ENCODE measurements around the gene LIN52. TPM values are rescaled to one million over a fixed set of nuclear protein-coding genes. Genes with fewer than 3 reads are reported as not detected.
A peak's percentile ranks its signal among the peaks of the same experiment; 100 is the strongest.
"Not testable (repeated sequence)": the region's sequence is repeated elsewhere in the genome, so short reads cannot be mapped to it uniquely, and the experiment has no call there.

LIN52 gene
- total RNA-seq, 2 experiments from 2014 or later: 10.7 to 13.6 TPM

GRCh38 chr14:74125487-74125886, 40.7 kb downstream of the LIN52 start:
- H3K4me3 Mint-ChIP-seq; DNase-seq; H3K27ac Mint-ChIP-seq; H3K9me3 Mint-ChIP-seq; CTCF ChIA-PET; H3K4me1 Mint-ChIP-seq (ENCODE audit: low read depth); H3K27me3 Mint-ChIP-seq (ENCODE audit: low read depth); intact Hi-C loops (cut with micrococcal nuclease): not testable (repeated sequence)
- peaks cover 11% of the 10 kb centered on the region for H3K36me3 Mint-ChIP-seq (ENCODE audit: low read depth)

- no peaks in the 10 kb centered on the region for H3K4me1 Mint-ChIP-seq (ENCODE audit: low read depth)
- DNase-seq: no peak
- CTCF ChIA-PET: interaction anchor here (1.2 kb wide), 1 partner anchor 8 kb away, joined by 3 read pairs; no protein-coding TSS in a partner anchor
Observed at GRCh38 chr14:74126315-74127013, 41.7 kb downstream of the LIN52 start.

DNA sequence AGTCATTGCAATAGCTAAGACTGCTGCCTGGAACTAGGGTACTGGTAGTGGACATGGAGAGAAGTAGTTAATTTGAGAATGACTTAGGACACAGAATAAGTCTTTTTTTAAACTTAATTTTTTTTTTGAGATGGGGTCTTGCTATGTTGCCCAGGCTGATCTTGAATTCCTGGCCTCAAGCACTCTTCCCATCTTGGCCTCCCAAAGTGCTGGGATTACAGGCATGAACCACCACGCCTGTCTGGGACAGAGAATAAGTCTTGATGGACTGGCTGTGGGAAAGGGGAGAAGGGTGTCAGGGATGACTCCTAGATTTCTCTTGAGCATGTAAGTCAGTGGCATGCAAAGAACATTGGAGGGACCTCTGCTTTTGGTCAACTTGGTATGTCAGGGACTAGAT, 42.9 kb downstream of the LIN52 start:
- Mint-ChIP-seq H3K9me3 (no peaks in the 10 kb centered on the region), H3K4me3 (no peak overlapping the region), H3K27me3 (ENCODE audit: low read depth) (no peaks in the 10 kb centered on the region), H3K36me3 (ENCODE audit: low read depth) (peaks cover 9% of the 10 kb centered on the region), H3K27ac (no peak overlapping the region), H3K4me1 (ENCODE audit: low read depth) (no peaks in the 10 kb centered on the region)
- no peak for DNase-seq
- intact Hi-C loops (cut with micrococcal nuclease): no loop called here
- CTCF ChIA-PET: interaction anchor here (1.2 kb wide), 1 partner anchor 9 kb away, joined by 3 read pairs; no protein-coding TSS in a partner anchor

More at GRCh38 chr14:74126315-74127013, 41.7 kb downstream of the LIN52 start:
- Mint-ChIP-seq H3K4me3 (no peak overlapping the region), H3K27ac (no peak overlapping the region), H3K36me3 (ENCODE audit: low read depth) (peaks cover 9% of the 10 kb centered on the region), H3K9me3 (no peaks in the 10 kb centered on the region), H3K27me3 (ENCODE audit: low read depth) (no peaks in the 10 kb centered on the region)
- intact Hi-C loops (cut with micrococcal nuclease): no loop called here

- Mint-ChIP-seq H3K27ac (no peak overlapping the region), H3K27me3 (ENCODE audit: low read depth) (no peaks in the 10 kb centered on the region), H3K9me3 (no peaks in the 10 kb centered on the region), H3K4me1 (ENCODE audit: low read depth) (peaks cover 22% of the 10 kb centered on the region), H3K36me3 (ENCODE audit: low read depth) (no peaks in the 10 kb centered on the region), H3K4me3 (no peak overlapping the region)
- no peak for DNase-seq
- intact Hi-C loops (cut with micrococcal nuclease): no loop called here
- CTCF ChIA-PET: interaction anchor here (1.2 kb wide), 1 partner anchor 15 kb away, joined by 5 read pairs; no protein-coding TSS in a partner anchor
Observed at GRCh38 chr14:74133833-74134481, 49.2 kb downstream of the LIN52 start.

- H3K27ac Mint-ChIP-seq: no peak overlapping the region
- peak; percentile 7 for DNase-seq
- H3K36me3 Mint-ChIP-seq (ENCODE audit: low read depth): no peaks in the 10 kb centered on the region
- H3K4me1 Mint-ChIP-seq (ENCODE audit: low read depth): peaks cover 22% of the 10 kb centered on the region
- CTCF ChIA-PET: interaction anchor here (1.2 kb wide), 1 partner anchor 14 kb away, joined by 5 read pairs; no protein-coding TSS in a partner anchor
- intact Hi-C loops (cut with micrococcal nuclease): no loop called here
- no peak overlapping the region for H3K4me3 Mint-ChIP-seq
- no peaks in the 10 kb centered on the region for H3K27me3 Mint-ChIP-seq (ENCODE audit: low read depth)
- H3K9me3 Mint-ChIP-seq: no peaks in the 10 kb centered on the region
Observed at GRCh38 chr14:74134484-74134883, 49.7 kb downstream of the LIN52 start.

GRCh38 chr14:74135426-74135825, 50.7 kb downstream of the LIN52 start:
- DNase-seq: no peak
- intact Hi-C loops (cut with micrococcal nuclease): no loop called here
- H3K36me3 Mint-ChIP-seq (ENCODE audit: low read depth): no peaks in the 10 kb centered on the region
- no peak overlapping the region for H3K27ac Mint-ChIP-seq
- peaks cover 22% of the 10 kb centered on the region for H3K4me1 Mint-ChIP-seq (ENCODE audit: low read depth)
- CTCF ChIA-PET: no interaction called here
- H3K4me3 Mint-ChIP-seq: no peak overlapping the region
- no peaks in the 10 kb centered on the region for H3K9me3 Mint-ChIP-seq
- no peaks in the 10 kb centered on the region for H3K27me3 Mint-ChIP-seq (ENCODE audit: low read depth)

DNA sequence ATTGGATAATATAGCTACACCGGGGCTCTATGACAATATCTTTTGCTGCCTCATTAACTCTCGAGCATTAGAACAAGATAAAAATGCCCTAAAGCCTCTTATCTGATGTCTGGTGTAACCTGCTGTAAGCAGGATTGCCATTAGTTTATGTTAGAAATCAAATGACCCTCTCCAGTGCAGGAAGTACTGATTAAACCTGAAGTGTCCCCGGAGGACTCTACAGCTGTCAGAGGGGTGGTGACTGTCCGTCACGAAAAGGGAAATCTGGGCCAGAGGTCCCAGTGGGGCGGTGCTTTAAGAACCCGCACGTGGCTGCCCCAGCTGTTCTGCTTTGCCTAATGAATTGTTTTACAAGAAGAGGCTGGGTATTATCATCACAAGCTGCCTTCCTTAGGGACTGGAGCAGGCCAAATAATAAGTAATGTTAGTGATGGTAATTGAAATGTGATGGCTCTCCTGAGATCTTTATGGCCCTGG, 55.7 kb downstream of the LIN52 start:
- H3K27me3 Mint-ChIP-seq (ENCODE audit: low read depth): no peaks in the 10 kb centered on the region
- no peak for DNase-seq
- no peak overlapping the region for H3K4me3 Mint-ChIP-seq
- CTCF ChIA-PET: interaction anchor here (0.5 to 2.3 kb wide), 3 partner anchors 9 to 622 kb away, joined by 4 to 5 read pairs (median 4); no protein-coding TSS in a partner anchor
- H3K9me3 Mint-ChIP-seq: no peaks in the 10 kb centered on the region
- H3K4me1 Mint-ChIP-seq (ENCODE audit: low read depth): peaks cover 4% of the 10 kb centered on the region
- H3K36me3 Mint-ChIP-seq (ENCODE audit: low read depth): peaks cover 5% of the 10 kb centered on the region
- intact Hi-C loops (cut with micrococcal nuclease): no loop called here
- no peak overlapping the region for H3K27ac Mint-ChIP-seq

GRCh38 chr14:74141703-74142102, 56.9 kb downstream of the LIN52 start:
- Mint-ChIP-seq H3K4me1 (ENCODE audit: low read depth) (peaks cover 2% of the 10 kb centered on the region), H3K9me3 (no peaks in the 10 kb centered on the region), H3K27ac (no peak overlapping the region), H3K36me3 (ENCODE audit: low read depth) (peaks cover 8% of the 10 kb centered on the region), H3K27me3 (ENCODE audit: low read depth) (no peaks in the 10 kb centered on the region), H3K4me3 (no peak overlapping the region)
- no peak for DNase-seq
- intact Hi-C loops (cut with micrococcal nuclease): no loop called here
- CTCF ChIA-PET: interaction anchor here (2.3 kb wide), 1 partner anchor 10 kb away, joined by 5 read pairs; no protein-coding TSS in a partner anchor

DNA sequence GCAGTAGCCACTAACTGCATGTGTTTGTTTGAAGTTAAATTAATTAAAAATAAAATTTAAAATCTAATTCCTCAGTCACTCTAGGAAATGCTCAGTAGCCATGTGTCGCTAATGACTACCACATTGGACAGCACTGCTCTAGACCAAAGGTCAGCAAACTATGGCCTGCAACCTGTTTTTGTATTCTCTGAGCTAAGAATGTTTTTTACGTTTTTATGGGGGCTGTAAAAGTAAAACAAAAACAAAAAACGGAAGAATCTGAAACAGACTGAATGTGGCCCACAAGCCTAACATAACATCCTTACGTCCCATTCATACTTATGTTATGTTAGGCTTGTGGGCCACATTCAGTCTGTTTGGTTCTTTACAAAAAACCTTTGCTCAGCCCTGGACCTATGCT, 57.8 kb downstream of the LIN52 start:
- DNase-seq: no peak
- Mint-ChIP-seq H3K27ac (no peak overlapping the region), H3K27me3 (ENCODE audit: low read depth) (no peaks in the 10 kb centered on the region), H3K4me1 (ENCODE audit: low read depth) (peaks cover 5% of the 10 kb centered on the region), H3K4me3 (no peak overlapping the region), H3K36me3 (ENCODE audit: low read depth) (peaks cover 8% of the 10 kb centered on the region), H3K9me3 (no peaks in the 10 kb centered on the region)
- intact Hi-C loops (cut with micrococcal nuclease): no loop called here
- CTCF ChIA-PET: interaction anchor here (0.9 kb wide), 1 partner anchor 20 kb away, joined by 3 read pairs; no protein-coding TSS in a partner anchor

DNA sequence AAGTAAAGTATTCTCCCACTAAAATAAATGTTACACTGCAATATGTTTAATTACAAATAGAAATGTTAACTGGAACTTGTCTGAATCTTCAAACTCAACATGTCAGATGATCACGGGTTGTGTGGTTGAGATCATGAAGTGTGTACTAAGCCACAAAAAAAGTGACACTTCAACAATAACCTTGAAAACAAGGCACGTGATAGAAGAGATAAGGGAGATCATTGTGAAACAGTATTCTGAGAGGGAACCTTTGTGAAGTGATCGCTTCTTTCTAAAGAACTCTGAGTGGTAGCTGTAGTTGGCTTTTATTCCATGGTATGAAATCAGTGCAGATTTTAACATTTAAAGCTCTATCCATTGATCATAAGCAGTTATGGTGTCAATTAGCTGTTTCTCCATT, 60.0 kb downstream of the LIN52 start:
- Mint-ChIP-seq H3K9me3 (no peaks in the 10 kb centered on the region), H3K36me3 (ENCODE audit: low read depth) (peaks cover 8% of the 10 kb centered on the region), H3K27ac (no peak overlapping the region), H3K27me3 (ENCODE audit: low read depth) (no peaks in the 10 kb centered on the region), H3K4me1 (ENCODE audit: low read depth) (peaks cover 8% of the 10 kb centered on the region), H3K4me3 (no peak overlapping the region)
- intact Hi-C loops (cut with micrococcal nuclease): no loop called here
- DNase-seq: no peak
- CTCF ChIA-PET: no interaction called here

DNA sequence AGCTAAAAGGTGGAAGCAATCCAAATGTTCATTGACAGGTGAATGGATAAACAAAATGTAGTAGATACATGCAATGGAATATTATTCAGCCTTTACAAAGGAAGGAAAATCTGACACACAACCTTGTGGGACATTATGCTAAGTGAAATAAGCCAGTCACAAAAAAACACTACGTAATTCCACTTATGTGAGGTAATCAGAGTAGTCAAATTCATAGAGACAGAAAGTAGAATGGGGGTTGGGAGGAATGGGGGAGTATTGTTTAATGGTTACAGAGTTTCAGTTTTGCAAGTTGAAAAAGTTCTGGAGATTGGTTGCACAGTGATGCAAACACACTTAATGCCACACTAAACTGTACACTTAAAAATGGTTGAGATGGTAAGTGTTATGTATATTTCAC, 62.8 kb downstream of the LIN52 start:
- DNase-seq: no peak
- Mint-ChIP-seq H3K4me1 (ENCODE audit: low read depth) (peaks cover 8% of the 10 kb centered on the region), H3K36me3 (ENCODE audit: low read depth) (peaks cover 8% of the 10 kb centered on the region), H3K9me3 (no peaks in the 10 kb centered on the region), H3K4me3 (no peak overlapping the region), H3K27me3 (ENCODE audit: low read depth) (no peaks in the 10 kb centered on the region), H3K27ac (no peak overlapping the region)
- CTCF ChIA-PET: no interaction called here
- intact Hi-C loops (cut with micrococcal nuclease): no loop called here

GRCh38 chr14:74148705-74149104, 63.9 kb downstream of the LIN52 start:
- CTCF ChIA-PET: interaction anchor here (0.7 kb wide), 1 partner anchor 15 kb away, joined by 5 read pairs; no protein-coding TSS in a partner anchor
- H3K27ac Mint-ChIP-seq: no peak overlapping the region
- no peaks in the 10 kb centered on the region for H3K27me3 Mint-ChIP-seq (ENCODE audit: low read depth)
- H3K36me3 Mint-ChIP-seq (ENCODE audit: low read depth): peaks cover 7% of the 10 kb centered on the region
- H3K9me3 Mint-ChIP-seq: no peaks in the 10 kb centered on the region
- H3K4me1 Mint-ChIP-seq (ENCODE audit: low read depth): peaks cover 8% of the 10 kb centered on the region
- no peak overlapping the region for H3K4me3 Mint-ChIP-seq
- DNase-seq: no peak
- intact Hi-C loops (cut with micrococcal nuclease): no loop called here
